HG03460 (cell line): ENCODE measurements around the gene DHRS12.
A peak's percentile ranks its signal among the peaks of the same experiment; 100 is the strongest.

Experiments used
- ATAC-seq: cut with Tn5 transposase; IDR thresholded peaks from one replicate; pipeline ENCODE4 v1.9.1; 2021; ENCODE audit not compliant: unreplicated experiment

Gene DHRS12

DNA sequence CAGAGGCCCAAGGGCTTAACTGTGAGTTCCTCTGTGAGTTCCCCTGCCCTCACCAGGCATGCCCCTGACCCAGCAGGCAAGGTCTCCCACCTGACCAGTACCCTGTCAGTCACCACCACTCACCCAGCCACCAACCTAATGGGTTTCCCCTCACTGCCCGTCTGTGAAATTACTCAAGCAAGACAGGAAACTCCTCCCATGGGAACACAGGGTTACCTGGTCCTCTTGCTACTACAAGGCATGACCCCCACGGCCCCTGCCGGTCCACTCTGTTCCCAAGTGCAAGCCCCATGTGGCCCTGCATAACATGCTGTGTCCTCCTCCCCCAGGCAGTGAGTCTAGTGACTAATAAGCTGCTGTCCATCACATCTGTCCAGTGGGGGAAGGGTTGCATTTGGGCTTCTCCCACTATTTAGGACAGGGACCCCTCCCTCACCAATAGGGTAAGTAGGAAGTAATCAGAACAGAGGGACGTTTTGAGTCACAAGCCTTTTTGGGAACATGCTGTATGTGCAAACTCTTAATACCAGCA is 8.0 kb upstream of the DHRS12 start:
- ATAC-seq: no peak

DNA sequence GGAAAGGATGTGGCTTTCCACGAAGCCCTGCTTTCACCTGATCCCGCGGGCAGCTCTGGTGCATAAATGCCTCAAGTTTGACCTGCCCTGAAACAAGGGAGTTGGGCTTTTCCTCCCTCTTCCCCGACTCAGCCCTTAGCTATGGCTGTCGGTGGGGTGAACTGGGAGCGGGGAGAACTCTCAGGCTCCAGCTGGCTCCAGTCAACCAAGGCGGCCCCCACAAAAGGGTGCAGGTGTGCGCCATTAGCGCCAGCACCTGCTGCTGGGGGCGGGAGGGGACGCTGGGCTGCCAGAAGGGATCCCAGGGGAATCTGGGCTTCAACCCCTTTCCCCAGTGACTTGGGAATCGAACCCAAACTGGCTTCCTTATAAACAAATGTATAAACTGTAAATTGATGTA is 7.1 kb upstream of the DHRS12 start:
- no peak for ATAC-seq

DNA sequence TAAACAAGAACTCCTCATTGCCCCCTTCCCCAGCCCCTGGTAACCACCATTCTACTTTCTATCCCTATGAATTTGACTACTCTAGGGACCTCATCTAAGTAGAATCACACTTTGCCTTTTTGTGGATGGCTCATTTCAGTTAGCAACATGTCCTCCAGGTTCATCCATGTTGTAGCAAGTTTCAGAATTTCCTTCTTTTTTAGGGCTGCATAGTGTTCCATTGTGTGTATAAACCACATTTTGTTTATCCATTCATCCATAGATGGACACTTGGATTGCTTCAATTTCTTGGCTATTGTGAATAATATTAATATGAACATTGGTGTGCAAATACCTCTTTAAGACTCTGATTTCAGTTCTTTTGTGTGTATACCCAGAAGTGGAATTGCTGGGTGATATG is 4.8 kb upstream of the DHRS12 start:
- no peak for ATAC-seq

- no peak for ATAC-seq
Observed at GRCh38 chr13:51807041-51807440, 3.1 kb upstream of the DHRS12 start.

GRCh38 chr13:51806566-51806965 is 2.6 kb upstream of the DHRS12 start:
- no peak for ATAC-seq

DNA sequence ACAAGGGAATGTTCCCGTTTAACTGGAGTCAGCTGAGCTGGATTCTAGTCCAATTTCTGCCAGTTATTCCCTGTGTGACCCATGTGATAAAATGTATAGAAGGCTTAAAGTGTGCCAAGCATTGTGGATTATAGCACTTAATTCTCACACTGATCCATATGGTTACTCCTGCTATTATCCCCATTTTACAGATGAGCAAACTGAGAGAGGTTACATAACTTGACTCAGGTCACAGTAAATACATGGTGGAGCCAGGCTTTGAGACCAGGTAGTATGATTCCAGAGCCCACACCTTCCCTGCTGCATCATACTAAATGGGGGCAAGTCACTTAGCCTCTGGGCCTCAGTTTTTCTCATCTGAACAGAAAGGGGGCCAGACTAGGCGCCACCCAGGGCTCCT is 2.0 kb upstream of the DHRS12 start:
- ATAC-seq: no peak

GRCh38 chr13:51805313-51805712 is 1.4 kb upstream of the DHRS12 start:
- no peak for ATAC-seq

DNA sequence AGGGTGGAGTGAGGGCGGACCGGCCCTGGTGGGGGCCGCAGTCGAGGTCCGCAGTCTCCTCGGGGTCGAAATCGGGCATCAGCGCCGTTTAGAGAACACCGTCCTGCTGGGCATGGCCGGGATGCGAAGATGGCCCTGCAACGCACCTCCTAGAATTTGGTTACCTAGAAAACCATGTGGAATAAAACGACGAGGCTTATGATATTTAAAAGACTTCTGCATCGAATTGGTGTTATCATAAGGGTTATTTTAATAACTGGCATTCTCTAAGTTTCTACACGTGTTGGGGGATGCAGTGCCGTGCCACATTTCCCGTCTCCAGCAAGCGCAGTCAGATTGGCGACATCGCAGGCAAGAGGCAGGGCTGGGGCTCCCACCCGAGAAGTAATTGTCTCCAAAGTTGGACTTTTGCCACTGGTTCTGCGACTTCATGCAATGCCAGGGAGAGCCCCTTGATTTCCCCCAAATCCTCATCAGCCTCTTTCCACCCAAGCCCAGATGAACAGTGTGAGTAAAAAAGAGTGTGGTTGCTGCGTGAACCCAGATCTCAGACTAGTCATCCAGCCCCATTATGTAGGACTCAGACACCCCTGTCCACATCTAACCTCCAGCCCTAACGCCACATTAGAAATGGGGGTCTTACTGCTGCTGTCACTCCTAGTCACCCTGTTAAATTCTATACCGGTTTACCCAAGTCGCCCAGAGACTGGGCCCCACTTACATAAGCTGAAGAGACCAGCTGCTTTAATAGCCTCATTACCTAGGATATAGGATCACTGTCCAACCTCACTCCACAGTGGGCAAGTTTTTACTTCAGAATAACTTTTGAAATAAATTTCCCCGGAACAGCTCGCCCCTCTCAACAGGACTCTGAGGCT is 571 bp upstream of the DHRS12 start:
- no peak for ATAC-seq

DNA sequence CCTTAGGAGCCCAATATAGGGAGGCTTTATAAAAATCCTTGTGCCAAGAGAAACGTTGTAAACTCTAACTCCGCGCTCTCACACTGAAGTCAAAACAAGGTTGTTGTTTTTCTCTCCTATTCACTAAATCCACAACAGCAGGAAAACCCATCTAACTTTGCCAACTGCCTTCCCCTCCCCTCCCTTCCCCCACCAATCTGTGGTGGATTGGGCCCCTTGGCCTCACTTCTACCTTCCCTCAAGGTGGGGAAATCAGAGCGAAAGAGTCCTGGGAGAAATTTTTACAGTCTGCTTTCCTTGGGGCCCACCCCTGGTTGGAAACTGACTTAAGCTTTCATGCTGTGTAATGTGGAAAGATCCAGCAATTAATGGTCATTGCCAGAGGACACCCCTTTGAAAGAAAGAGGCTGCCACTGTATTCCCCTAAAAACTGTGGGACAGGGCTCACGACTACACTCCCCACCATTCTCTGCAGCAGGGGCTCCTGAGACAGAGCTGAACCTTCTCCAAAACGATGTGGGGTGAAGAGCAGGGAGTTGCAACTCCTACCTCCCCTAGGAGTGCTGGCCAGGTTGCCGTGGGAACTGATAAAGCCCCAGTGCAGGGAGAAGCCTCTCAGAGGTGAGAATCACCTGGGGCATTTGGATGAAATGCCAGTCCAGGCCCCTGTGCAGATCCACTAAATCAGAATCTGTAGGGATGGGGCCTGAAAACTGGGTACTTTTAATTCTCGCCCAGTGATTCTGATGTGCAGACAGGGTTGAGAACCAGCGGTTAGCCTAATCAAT is 1.1 kb downstream of the DHRS12 start:
- ATAC-seq: peak; percentile 3

GRCh38 chr13:51801631-51802099 is 2.3 kb downstream of the DHRS12 start:
- no peak for ATAC-seq

- no peak for ATAC-seq
Observed at GRCh38 chr13:51800486-51800885, 3.5 kb downstream of the DHRS12 start.

DNA sequence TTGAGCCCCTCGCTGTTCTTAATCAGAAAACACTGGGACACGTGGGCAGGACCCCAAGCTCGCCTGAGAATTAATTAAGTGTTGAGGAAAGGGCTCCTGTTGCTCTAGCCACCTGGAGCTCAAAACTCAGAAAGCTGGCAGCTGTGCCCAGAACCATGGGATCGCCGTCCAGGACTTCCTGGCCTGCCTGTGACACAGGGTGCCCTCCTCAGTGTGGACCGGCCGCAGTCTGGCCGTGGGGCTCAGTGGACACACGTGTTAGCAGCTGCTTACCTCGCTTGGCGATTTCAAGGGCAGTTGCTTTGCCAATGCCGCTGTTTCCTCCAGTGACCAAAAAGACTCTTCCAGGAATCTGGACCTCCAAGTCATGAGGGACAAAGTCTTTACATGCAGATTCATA is 4.7 kb downstream of the DHRS12 start:
- ATAC-seq: no peak

- ATAC-seq: no peak
Observed at GRCh38 chr13:51797664-51798488, 6.1 kb downstream of the DHRS12 start.

DNA sequence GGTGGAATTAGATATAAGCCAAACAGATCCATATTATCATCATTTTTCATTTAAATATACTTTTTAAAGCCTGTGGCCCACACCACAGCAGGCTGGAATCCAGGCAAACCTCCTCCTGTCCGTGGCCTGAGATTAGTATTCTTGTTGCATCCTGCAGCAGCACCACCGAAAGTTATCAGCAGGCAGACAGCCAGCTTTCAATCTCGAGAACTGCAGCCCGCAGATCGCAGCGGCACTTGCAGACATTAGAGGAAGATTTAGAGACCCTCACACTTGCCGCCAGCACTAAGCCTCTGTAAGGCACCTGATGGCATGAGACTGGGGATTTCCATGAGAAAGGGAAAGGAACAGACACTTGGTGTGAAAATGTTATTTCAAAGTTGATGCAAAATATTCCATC is 7.4 kb downstream of the DHRS12 start:
- ATAC-seq: no peak

DNA sequence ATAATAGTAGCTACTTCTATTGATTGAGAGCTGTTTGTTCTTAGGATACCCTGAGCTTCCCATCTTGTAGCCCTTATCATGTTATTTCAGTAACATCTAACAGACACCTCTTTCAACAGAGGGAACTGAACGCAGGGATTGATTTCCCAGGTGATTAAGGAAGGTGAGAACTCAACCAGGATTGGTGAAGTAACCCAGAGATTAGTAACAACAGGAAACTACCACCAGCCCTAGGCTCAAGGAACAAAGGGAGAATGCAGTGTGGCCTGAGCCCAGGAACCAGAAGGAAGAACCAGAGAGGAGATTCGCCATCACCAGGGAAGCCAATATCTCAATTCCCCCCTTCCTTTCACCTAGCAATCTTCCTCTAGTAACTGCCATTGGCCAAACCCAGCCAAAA is 8.5 kb downstream of the DHRS12 start:
- no peak for ATAC-seq

DNA sequence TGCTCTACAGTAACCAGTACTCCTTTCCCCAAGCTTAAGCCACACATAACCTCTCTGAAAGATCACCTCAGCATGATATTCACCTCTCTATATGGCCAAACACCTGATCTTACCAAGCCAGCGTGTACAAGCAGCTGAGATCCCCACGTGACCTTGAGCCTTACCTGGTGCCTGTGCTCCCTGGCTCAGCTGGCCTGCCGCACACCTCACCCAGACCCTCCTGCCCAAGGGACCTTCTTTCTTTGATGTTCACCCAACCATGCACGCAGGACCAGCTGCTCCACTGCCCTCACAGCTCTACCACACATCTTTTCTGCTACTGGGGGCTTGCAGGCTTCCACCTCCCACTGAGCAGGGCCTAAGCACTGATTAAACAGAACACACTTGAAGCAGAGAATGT is 9.0 kb downstream of the DHRS12 start:
- no peak for ATAC-seq

DNA sequence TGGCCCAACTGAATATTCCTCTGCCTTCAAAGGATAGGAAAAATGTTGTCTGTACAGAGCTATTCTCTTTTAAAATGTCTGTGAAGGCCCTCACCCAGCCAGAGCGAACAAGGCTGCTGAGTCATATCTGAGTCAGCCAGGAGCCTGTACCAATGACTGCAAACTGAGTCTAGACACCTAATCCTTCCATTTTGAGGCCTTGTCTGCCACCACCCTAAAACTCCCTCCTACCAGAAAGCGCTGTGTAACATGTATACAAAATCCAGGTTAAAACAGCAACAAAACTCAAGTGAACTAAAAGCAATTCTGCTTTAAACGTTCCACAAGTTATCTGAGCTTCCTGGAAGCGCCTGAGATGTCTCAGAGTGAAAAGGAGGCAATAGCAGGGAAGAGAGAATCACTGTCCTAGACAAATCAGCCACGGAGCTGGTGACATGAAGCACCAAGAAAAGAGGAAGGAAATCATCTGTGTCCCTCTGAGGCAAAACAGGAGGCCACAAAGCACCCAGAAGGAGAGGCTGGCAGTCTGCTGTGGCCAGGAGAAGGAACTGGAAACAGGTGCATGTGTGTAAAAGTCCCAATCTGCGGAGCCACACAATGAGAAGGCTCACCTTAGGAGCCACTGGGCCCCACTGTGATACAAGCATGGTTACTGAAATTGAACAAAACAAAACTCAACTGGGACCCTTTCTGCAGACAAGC is 10.2 kb downstream of the DHRS12 start:
- ATAC-seq: peak; percentile 67

DNA sequence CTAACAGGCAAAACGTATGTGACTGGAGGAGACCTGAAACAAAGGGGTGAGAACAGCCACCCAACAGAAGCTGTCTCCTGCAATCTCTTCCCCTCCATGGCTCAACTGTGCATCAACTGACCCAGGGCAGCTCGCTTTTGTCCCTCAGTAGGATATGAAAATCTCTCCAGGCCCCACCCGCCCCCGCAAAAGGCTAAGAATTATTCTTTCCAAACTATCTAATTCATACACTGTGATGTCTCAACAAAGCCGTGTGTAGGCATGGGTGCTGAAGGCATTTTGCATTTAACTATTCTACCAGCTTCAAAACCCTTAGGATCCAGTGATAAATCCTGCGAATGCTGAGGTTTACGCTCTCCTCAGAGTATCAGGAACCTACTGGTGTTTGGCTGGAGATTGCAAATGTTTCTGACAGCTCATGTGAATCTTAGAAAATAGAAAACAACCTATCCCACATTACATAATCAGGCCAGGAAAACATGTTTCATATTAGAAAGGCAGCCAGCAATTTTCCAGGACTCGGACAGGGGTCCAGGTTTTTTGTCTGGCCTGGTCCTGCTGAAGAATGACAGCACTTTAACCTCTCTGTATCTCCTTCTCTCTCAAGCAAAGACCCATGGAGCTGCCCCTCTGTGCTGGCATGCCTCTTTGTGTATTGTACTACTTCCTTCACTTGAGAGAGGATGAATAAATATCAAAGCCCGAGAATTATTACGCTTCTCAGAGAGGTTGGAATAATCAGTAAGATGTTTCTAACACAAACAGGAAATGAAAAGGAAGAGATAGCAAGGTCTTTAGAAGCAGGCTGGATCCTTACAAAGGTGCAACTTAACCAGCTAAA is 17.3 kb downstream of the DHRS12 start:
- ATAC-seq: no peak

- no peak for ATAC-seq
Observed at GRCh38 chr13:51785712-51786424, 18.1 kb downstream of the DHRS12 start.
